Calu3 (cell line): ENCODE data around the gene PFKFB4. TPM values are rescaled to one million over a fixed set of nuclear protein-coding genes. Genes with fewer than 3 reads are reported as not detected.

Experiments used
- BruUV-seq: library from RNA; stranded (reverse); fragments of 400-500 nt; replicated peaks from 2 replicates; lab custom pipeline; 2021; lab: Mats Ljungman, UMichigan
- CTCF ChIA-PET: fragments of 300-600 bp; sonication (Branson Sonifier 250); formaldehyde crosslinking; loops from one replicate; lab custom pipeline; 2022; ENCODE audit warnings: antibody characterized with exemption; lab: Charles Lee
- DNase-seq: peaks from one replicate; pipeline ENCODE4 v3.0.0; 2022
- H3K27ac Mint-ChIP-seq: one replicate; pipeline ENCODE4 v1.8.0; 2022; ENCODE audit warnings: mixed read lengths; ENCODE audit not compliant: unreplicated experiment
- H3K27me3 Mint-ChIP-seq: one replicate; pipeline ENCODE4 v1.8.0; 2022; ENCODE audit warnings: mixed read lengths; ENCODE audit not compliant: unreplicated experiment
- H3K36me3 Mint-ChIP-seq: one replicate; pipeline ENCODE4 v1.8.0; 2022; ENCODE audit warnings: mild to moderate bottlenecking, moderate library complexity, mixed read lengths; ENCODE audit not compliant: insufficient read depth, unreplicated experiment
- H3K4me1 Mint-ChIP-seq: one replicate; pipeline ENCODE4 v1.8.0; 2022; ENCODE audit warnings: mild to moderate bottlenecking, low read depth, mixed read lengths; ENCODE audit not compliant: unreplicated experiment
- H3K4me3 Mint-ChIP-seq: one replicate; pipeline ENCODE4 v1.8.0; 2022; ENCODE audit warnings: mild to moderate bottlenecking, low read depth, moderate library complexity, mixed read lengths; ENCODE audit not compliant: unreplicated experiment
- H3K9me3 Mint-ChIP-seq: one replicate; pipeline ENCODE4 v1.8.0; 2022; ENCODE audit warnings: low read depth, mixed read lengths; ENCODE audit not compliant: unreplicated experiment
- intact Hi-C: fragments of 100-400 bp; cut with micrococcal nuclease; formaldehyde crosslinking; loops from one replicate; pipeline ENCODE4 v1.10.0; 2022; ENCODE audit not compliant: unreplicated experiment
- total RNA-seq: library from RNA; stranded (reverse); gene quantifications from 2 replicates; pipeline ENCODE4 v1.2.3, GENCODE V29; 2022
- TF ChIP-seq, protein P1 (sequence below): fragments of 200-600 bp; IDR thresholded peaks from one replicate; pipeline ENCODE4 v1.8.0; 2022; ENCODE audit warnings: antibody characterized with exemption; ENCODE audit not compliant: unreplicated experiment

The PFKFB4 gene
- total RNA-seq, 1 experiment from 2014 or later, result 5.1 TPM

DNA sequence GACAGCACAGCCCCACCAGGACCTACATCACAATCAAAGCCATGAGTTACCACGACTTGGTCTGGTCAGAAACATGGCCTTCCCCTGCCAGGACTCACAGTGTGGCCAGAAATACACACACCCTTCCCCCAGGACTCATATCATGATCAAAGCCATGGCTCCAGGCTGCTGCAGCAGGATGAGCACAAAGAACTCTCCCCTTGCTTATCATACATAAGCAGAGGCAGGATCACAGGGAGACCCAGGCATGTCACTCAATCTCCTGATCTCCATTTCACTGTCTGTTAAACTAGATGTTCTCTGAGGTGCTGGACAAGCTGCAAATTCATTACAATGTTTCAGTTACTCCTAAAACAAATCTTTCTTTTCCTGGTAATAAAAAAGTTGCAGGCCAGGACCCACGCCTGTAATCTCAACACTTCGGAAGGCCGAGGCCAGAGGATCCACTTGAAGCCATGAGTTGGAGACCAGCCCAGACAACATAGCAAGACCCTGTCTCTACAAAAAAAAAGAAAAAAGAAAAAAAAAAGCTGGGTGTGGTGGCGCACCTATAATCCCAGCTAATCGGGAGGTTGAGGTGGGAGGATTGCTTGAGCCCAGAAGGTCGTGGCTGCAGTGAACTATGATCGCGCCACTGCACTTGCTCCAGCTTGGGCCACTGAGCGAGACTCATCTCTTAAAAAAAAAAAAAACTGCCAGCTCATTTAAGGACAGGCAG lies 1.2 kb downstream of the PFKFB4 start:
- no TSS peak for BruUV-seq
- peak overlapping the region; percentile 84 for H3K4me3 Mint-ChIP-seq
- H3K4me1 Mint-ChIP-seq, result peaks cover 22% of the 10 kb centered on the region
- CTCF ChIA-PET, result interaction anchor here (0.6 to 1.8 kb wide), 3 partner anchors 49 to 292 kb away, joined by 4 to 7 read pairs (median 5); no protein-coding TSS in a partner anchor
- H3K9me3 Mint-ChIP-seq, result no peaks in the 10 kb centered on the region
- intact Hi-C loops, result no loop called here
- peaks cover 17% of the 10 kb centered on the region for H3K36me3 Mint-ChIP-seq
- DNase-seq, result no peak
- H3K27me3 Mint-ChIP-seq, result no peaks in the 10 kb centered on the region
- H3K27ac Mint-ChIP-seq, result no peak overlapping the region
- TF ChIP-seq, protein P1, sequence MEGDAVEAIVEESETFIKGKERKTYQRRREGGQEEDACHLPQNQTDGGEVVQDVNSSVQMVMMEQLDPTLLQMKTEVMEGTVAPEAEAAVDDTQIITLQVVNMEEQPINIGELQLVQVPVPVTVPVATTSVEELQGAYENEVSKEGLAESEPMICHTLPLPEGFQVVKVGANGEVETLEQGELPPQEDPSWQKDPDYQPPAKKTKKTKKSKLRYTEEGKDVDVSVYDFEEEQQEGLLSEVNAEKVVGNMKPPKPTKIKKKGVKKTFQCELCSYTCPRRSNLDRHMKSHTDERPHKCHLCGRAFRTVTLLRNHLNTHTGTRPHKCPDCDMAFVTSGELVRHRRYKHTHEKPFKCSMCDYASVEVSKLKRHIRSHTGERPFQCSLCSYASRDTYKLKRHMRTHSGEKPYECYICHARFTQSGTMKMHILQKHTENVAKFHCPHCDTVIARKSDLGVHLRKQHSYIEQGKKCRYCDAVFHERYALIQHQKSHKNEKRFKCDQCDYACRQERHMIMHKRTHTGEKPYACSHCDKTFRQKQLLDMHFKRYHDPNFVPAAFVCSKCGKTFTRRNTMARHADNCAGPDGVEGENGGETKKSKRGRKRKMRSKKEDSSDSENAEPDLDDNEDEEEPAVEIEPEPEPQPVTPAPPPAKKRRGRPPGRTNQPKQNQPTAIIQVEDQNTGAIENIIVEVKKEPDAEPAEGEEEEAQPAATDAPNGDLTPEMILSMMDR, result no peak

DNA sequence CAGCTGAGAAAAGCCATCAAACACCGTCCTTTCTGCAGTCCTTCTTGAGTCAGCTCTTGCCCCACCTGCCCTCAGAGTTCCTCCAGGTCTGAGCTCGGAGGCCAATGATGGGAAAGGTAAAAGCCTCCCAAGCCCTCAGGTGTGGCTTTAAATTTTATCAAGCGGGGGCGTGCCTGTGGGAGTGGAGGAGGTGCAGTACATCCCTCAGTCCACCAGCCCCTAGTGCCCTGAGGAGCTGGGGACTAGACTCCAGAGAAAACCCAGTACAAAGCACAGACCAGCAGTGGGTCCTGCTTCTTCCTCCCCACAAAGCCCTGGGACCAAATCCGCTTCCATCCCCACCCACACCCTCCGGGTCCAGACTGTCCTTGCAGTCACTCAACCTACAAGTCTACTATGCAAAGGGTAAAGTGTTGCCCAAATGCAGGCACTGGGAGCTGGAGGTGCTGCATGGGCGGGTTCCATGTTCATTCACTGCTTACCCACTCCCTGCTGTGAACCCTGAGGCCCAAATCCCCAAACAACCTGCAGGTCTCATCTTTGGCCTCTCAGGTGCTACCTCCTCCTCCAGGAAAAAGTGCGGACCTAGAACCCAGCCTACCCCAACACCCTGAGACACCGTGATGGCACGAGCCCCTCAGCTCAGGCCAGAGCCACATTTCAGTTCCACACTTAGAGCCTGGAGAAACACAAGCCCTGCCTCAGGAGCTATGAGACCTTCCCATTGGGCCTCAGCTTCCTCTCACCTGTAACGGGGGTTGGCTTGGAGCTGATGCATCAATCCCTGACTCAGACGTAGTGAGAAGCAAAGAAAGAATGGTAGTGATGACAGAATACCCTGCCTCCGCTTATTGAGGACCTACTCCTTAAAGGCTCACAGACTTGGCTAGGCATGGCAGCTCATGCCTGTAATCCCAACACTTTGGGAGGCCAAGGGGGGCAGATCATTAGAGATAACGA lies 2.4 kb downstream of the PFKFB4 start:
- intact Hi-C loops, result no loop called here
- no peak for DNase-seq
- H3K27me3 Mint-ChIP-seq, result no peaks in the 10 kb centered on the region
- CTCF ChIA-PET, result interaction anchor here (0.7 kb wide), 3 partner anchors 58 to 1409 kb away, joined by 3 to 4 read pairs (median 3); no protein-coding TSS in a partner anchor
- TSS peak; percentile 52 for BruUV-seq
- TF ChIP-seq, protein P1, result no peak
- H3K36me3 Mint-ChIP-seq, result peaks cover 17% of the 10 kb centered on the region
- H3K9me3 Mint-ChIP-seq, result no peaks in the 10 kb centered on the region
- H3K27ac Mint-ChIP-seq, result no peak overlapping the region
- no peak overlapping the region for H3K4me3 Mint-ChIP-seq
- peaks cover 15% of the 10 kb centered on the region for H3K4me1 Mint-ChIP-seq

DNA sequence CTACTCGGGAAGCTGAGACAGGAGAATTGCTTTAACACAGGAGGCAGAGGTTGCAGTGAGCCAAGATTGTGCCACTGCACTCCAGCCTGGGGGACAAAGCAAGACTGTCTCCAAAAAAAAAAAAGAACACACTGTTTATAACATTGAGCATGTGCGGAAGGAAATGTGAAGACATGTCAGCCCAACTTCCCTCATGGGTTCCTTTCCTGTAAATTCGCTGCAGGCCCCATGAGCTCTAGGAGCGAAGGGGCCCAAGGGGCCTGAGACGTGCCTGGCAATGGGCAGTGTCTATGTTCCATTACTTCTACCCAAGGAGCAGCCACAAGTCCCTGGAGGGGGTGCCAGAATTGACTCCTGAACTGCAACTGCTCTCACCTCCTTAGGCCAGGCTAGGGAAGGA lies 3.2 kb downstream of the PFKFB4 start:
- TF ChIP-seq, protein P1, result no peak
- Mint-ChIP-seq H3K36me3 (peaks cover 17% of the 10 kb centered on the region), H3K4me1 (peaks cover 7% of the 10 kb centered on the region), H3K27ac (no peak overlapping the region), H3K27me3 (no peaks in the 10 kb centered on the region), H3K4me3 (no peak overlapping the region), H3K9me3 (no peaks in the 10 kb centered on the region)
- intact Hi-C loops, result no loop called here
- CTCF ChIA-PET, result interaction anchor here (0.5 to 0.7 kb wide), 4 partner anchors 49 to 1408 kb away, joined by 3 to 7 read pairs (median 4); no protein-coding TSS in a partner anchor
- BruUV-seq, result no TSS peak
- DNase-seq, result no peak
